GM19351 (cell line): Measurements from ENCODE around the gene FGR.

Source experiments
- ATAC-seq: cut with Tn5 transposase; IDR thresholded peaks from one replicate; pipeline ENCODE4 v1.9.1; 2021; ENCODE audit warnings: mild to moderate bottlenecking, moderate library complexity; ENCODE audit not compliant: unreplicated experiment

FGR gene

DNA sequence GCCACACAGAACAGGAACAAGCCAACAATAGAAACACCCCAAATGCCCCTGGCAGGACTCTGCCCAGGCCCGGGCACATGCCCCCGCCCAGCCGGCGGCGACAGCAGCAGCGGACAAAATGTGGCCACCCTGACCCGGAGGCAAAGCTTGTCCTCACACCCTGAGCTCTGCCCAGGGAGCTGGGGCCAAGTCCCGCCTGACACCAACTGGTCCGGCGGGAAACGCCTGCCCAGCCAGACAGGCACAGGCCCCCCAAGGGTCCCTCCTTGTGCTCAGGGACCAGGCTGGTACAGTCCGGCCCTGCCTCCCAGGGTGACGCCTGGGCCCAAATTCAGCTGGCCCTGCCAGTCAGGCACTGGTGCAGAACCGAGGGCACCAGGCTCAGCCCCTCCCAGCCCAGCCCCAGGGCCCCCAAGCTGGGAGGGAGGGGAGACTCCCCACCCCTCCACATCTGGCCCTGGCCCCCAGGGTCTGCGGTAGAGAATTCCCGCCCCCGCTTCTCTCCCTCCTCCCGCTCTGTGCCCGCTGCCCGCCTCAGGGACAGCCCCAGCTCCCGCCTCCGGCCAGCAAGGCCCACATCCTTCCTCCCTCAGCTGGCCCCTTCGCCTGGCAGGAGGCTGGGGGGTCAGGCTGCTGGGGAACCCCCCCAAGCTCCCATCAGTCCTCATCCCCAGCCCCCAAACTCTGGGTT is 33.1 kb downstream of the FGR start:
- no peak for ATAC-seq

DNA sequence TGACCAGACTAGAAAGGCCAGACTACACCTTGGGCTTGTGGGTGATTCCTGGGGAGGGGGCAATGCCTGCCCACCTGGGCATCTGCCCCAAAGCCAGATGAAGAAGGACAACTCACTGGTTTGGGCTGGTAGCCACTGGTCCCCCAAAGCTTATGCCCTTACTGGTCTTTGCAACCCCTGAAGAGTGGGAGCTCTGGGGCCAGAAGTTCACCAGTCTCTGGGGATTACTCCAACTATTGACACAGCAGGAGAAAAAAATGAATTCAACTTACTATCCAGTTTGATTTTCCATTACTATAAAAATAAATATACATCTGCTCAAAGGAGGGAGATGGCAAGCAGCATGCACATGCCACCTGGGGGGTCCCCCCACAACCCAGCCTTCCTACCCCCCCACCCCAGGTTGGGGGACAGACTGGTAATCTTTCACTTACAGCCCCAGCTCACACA is 33.6 kb downstream of the FGR start:
- no peak for ATAC-seq

DNA sequence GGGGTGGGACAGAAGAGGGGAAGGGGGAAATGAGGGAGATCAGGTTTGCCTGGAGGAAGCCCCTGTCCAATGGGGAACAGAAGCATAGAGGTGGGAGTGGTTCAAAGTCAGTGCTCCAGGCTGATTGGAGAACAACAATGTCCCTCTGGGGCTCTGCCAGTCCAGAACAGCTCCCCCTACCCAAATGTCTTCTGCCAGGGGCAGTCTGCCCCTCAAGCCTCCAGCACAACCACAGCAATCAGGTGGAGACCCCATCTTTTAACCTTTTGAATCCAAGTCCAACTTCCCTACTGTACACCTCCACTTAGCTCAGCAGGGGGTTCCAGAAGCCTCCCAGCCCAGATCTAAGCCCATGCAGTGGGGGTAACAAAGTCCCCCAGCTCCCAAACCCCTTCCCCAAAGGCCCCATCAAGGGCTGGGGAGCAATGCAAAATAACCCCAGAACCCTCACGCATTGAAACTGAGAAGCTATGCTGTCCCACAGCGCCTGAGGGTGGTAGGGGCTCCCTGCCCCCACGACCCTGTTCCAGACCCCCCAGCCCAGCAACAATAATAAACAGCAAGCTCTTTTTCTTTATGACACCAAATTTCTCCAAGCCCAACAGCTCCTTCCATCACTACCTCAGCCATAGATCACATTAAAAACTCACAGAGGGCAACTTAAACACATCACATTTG is 34.3 kb downstream of the FGR start:
- ATAC-seq, result no peak

DNA sequence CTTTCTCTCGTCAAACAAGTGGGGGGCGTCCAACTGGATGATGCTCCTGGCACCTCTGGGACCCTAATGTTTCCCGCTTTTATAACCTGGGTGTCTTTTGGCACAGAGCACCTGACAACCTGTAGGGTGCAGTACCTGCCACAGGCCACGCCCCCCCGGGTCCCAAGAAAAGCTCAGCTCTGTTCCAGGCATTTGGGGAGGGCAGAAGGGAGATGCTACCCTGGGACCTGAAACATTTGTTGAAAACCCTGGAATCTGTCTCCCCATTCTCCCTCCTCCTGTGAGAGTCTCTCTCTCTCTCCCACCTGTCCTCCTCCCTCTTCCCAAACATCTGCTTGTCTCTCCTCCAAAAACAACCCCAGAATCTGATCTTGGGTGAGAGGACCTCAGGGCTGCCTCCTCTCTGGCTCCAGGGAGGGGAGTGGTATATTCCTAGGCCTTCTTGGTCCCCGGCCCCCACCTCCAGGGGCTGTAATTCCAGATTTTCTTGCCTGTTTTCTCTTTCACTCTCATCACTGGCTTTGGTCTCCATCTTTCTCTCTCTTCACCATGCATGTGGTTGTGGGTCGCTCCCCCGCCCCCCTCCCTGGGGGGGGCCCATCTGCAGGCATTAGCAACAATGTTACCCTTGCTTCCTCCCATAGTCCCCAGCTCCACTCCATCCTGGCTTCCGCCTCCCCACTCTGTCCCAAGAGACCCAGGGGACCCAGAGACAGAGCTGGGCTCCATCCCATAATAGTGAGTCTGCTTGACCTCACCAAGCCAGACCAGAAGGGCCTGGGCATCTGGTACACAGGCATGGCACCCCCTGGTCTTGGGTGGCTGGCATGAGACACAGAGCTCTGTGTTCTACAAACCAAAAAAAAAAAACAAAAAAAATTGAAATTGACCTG is 35.1 kb downstream of the FGR start:
- no peak for ATAC-seq

DNA sequence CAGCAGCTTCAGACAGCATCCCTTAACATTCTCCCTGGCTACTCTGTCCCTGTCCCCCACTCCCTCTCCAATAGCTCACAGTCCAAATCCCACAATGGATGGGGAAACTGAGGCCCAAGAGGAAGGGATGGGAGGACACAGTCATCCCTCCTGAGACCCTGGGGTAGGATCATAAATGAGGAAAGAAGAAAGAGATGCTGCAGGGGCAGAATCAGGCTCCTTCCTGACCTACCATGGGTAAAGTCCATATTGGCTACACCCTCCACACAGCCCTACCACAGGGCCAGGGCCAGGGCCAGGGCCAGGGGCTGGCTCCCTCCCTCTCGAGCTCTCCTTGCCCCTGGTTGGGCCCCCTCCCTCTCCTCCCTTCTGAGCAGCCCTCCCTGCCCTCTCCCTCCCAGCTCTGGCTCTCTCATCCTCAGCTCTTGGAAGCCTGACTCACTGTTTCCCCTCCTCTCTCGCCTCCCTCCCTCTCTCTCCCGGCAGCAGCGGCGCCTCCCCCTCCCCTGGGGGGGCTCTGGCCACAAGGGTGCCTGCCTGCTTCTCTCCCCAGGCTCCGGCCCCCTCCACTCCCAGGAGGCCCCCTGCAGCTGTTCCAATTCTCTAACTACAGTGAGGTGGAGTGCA is 36.0 kb downstream of the FGR start:
- ATAC-seq, result no peak

DNA sequence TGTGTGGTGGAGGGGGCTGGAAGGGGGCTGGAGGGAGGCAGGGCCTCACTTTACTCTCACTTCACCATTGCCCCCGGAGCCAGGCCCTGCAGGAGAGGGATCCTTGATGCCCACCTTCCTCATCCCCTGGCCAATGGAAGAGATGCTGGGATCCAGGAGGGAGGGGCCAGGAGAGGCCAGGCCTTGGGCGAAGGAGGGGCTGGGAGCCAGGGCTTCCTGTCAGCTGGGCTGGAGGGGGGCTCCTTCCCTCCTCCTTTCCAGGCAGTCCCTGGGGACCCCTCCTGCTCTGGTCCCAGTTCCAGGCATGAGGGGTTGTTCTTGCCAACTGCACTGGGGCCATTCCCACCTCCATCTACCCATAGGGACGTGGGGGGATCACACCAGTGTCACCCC is 36.7 kb downstream of the FGR start:
- no peak for ATAC-seq

DNA sequence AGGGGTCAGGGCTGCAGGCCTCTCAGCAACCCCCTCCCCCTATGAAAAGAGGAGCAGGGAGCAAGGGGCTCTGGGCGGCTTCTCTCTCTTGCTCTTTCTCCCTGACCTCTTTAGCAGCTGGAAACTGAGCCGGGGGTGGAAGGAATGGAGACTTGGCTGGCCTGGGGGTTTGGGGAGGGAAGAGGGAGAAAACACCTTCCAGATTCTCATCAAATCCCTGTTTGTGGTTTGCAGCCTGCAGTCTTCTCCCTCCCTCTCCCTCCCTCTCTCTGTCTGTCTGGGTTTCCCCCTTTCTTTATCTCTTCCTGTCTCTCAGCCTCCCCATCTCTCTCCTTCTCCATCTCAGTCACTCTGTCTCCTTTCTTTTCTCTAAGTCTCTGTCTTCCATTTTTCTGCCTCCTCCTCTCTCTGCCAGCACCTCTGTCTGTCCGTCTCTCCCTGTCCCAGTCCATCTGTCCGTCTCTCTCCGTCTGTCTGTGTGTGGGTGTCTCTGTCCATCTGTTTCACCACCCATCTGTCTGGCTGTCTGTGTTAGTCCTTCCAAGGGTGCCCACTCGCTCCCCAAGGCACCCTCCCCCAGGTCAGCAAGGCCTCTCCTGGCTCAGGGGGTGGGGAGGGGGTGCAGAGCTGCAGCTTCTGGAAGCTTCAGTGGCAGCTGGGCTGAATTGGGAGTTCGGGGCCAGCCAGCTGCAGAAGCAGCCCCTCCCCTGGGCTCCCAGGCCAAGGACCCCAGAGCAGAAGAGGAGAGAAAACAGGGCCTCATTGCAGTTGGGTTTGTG is 37.3 kb downstream of the FGR start:
- ATAC-seq, result no peak

DNA sequence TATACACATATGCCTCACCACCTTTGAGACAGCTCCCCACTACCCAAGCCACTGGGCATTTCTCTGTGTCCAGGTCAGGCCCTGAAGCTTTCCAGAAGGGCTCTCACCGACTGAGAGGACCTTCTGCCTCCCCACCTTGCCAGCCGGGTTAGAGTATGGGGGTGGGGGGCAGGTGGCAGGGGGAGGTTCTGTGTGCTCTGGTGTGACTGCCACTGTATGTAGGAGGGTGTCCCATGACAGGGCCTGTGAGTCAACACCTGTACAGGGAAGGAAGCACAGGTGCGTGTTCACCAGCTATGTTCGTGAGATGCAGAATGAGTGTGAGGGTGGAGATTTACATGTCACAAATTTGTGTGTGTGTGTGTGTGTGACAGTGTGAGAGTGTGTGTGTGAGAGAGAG is 38.0 kb downstream of the FGR start:
- no peak for ATAC-seq

DNA sequence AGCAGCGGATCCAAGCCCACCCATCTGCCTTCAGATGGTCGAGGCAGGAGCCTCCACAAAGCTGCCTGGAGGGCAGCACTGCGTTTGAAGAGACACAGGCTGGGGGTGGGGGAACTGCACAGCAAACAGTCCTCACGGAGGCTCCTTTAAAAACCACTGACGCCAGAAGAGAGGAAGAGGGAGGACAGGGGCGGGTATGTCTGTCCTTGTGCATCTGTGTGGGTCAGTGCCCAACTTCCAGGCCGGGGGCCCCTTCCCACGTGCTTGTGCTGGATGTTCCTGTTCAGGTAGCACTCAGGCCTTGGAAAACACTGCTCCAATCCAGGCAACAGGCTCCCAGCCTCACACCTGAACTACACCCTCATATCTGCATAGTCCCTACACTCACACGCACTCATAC is 38.7 kb downstream of the FGR start:
- ATAC-seq, result no peak

DNA sequence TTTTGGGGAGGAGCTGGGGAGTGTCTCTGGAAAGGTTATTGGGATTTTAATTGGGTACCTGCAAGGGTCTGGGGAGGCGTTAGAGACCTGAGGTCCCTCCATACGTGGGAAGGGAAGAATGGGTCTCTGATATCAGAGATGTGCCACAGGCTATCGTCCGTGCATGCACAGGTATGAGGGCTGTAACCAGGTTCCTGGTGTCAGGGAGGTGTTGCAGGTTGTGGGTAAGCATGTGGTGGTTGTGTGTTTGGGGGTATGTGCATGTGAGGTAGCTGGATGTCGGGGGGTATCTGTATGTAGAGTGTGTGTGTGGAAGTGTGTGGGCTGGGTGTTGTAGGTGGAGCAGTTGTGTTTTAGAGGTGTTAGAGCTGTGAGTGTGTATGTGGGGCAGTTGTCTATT is 39.4 kb downstream of the FGR start:
- no peak for ATAC-seq

DNA sequence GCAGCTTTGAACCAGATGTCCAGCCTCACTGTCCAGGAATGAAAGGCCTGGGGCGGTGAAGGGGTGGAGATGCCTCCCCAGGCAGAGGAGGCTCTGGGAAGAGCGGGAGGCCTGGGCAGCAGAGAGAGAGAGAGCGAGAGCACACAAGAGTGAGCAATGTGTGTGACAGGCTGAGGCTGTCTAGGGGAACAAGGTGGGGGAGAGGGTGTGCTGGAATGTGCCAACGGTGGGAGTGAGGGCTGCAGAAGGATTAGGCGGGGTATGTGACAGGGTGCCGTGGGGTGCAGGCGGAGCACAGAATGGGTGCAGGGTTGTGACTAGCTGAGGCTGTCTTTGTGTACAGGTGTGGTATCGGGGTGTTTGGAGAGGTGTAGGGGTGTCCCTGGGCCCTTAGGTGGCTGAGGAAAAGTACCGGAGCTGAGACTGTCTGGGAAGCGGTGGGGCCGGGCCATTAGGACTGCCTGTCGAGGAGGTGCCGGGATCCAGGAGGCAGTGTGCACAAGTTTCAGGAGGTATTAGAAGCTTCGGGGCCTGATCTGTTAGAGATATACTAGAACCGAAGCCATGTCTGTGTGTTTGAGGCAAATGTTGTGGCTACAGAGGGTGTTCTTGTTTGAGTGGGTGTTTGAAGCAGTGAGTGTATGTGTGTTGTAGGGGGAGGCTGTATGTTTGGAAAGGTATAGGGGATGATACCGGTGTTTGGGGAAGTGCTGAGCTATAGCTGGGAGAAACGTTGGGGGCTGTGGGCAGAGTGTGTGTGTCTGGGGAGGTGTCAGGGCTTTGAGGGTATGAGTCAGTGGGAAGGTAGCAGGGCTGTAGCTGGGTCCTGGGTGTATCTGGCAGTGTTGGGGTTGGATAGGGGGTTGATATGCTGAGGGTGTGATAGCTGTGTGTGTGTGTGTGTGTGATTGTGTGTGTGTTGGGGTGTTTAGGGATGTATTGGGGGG is 40.1 kb downstream of the FGR start:
- ATAC-seq, result no peak

DNA sequence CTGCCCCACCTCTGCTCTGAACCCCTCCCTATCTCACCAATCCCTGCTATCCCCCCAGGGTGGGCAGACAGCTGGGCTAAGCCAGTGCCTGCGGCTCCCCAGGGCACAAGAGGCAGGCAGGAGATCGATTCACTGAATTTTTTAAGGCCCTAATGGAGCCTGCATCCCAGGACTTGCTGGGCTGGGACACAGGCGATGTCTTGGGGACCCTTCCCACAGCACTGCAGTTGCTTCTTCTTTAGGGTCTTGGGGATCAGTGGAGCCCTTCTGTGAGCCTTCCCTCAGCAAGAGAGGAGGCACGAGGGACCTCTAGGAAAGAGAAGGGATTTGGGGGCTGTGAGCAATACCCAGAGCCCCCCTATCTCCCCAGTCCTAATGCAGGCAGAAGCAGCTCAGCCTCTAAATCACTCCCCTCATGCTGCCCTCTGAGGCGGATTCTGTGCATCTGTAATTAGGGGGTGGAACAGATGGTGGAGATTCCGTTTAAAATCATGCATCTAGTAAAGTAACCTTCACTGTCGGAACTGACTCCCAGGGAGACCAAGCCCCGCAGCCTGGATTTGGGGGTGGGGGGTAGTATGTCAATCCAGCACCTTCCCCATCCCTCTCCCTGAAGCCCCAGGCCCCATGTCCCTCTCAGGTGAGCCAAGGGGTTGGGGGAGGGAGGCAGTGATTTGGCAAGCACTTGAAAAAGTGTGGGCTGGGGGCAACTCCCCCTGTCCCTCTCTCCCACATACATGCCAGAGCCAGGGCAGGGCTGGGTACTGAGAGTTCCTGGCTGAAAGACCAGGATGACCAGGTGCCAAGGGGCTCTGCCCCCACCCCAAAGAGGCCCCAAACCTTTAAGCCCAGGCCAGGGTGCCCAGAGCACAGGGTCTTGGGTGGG is 41.1 kb downstream of the FGR start:
- ATAC-seq, result no peak

DNA sequence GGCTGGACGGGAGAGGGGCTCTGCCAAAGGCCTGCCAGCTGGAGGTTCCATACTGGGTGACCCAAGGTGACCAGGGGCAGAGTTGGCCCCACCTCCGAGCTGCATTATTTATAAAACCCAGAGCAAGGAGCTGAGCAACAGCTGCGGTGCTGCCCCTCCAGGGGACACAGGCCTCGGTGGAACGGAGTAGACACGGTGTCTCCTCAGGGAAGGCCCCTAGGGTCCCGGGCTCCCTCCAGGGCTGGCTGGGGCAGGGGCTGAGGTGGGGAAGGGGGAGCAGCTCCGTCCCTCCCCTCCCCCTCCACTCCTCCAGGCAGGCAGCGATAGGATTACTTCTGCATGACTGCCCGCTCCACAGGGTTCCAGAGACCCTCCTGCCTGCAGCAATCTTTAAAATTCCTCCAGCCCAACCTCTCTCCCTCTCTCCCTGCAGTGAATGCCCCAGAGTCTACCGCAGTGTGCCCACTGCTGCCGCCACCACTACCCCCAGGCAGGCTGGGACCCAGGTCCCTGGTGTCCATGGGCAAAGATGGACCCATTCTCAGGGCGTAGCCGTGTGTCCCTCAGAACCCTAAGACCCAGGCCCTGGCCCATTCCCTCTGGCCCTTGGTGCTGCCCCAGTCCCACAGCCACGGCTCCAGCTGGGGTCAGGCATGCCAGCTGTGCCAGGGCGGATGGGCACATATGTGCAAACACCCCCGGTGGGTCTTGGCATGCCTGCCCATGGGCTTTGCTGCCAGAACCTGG is 41.9 kb downstream of the FGR start:
- no peak for ATAC-seq

DNA sequence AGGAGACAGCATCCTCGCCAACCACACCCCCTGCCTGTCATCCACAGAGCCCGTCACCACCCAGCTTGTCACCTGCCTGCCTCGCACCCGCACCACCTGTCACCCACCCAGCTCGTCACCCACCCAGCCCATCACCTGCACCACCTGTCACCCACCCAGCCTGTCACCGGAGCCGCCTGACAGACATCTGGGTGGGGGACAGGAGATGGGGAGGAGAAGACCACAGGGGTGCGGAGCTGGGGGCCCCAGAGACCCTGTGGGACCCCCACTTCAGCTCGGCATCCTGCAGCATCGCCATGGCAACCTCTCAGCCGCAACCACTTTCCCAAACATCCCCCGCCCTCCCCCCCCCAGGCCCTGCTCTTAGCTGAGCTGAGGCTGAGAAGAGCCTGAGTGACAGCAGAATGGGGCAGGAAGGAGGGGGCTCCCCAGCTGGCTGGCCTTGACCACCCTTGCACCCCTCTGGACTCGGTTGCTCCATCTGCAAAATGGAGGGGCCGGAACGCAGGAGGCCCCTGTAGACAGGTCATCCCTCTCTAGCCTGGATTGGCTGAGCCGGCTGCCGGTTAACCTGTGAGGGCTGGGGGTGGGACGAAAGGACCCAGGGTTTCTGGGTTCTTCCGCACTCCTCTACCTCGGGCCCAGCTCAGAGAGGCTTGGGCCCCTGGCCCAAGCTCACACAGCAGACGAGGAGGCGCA is 42.6 kb downstream of the FGR start:
- ATAC-seq, result no peak

DNA sequence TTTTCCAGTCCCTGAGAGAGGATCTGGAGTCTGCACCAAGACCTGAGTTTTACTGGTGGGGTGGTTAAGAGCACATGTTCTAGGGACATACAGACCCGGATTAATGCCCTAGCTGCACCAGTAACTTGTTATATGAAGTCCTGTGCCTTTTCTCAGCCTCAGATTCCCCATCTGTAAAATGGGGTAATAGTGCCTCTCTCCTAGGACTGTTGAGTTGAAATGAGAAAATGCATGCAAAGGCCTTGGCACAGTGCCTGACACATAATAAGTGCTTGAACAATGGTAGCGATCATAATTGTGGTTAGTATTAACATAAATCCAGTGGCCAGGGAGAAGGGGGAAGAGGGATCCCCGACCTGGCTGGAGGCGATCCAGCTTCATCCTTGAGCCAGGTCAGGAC is 43.4 kb downstream of the FGR start:
- ATAC-seq, result no peak

DNA sequence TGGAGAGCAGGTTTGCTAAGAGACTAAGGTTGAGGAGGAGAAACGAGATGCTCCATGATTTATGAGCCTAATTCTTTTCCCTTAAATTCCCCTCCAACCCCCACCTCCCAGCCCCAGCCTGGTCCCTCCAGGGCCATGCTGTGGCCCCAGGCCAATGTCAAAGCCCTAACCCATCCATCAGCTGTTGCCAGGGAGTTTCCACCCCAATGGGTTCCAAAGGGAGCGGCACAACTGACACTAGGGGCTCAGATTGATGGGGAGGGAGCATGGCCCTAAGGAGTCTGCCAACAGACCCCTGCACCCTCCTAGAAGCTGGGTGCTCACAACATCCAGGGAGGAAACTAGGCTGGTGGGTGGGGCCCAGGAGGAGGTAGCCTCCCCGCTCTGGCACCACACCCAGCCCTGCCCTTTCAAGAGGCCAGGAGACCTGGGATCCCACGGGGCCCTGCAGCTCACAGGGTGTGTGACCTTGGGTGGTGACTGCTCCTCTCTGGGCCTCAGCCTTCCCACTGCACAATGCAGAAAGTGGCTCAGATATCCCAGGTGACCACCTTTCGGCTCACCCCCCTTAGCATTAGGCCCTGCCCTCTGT is 44.0 kb downstream of the FGR start:
- no peak for ATAC-seq
